Activated naive CD4-positive, alpha-beta T cell treated with anti-CD3 and anti-CD28 coated beads, Interleukin-2, amount 10 ng/mL, durations not matched to agents 7 days and 5 days (primary cell): ENCODE data around the gene IGDCC3.
A peak's percentile ranks its signal among the peaks of the same experiment; 100 is the strongest.

Source experiments
- CTCF ChIA-PET: fragments of 350-600 bp; sonication (Branson Sonifier 250); formaldehyde crosslinking; loops from one replicate; lab custom pipeline; 2021; ENCODE audit warnings: antibody characterized with exemption; lab: Charles Lee
- DNase-seq: peaks from one replicate; pipeline ENCODE4 v3.0.0-alpha.2; 2020
- H3K27ac Mint-ChIP-seq: one replicate; pipeline ENCODE4 v1.8.0; 2021; ENCODE audit warnings: mild to moderate bottlenecking, moderate library complexity, mixed read lengths
- H3K27me3 Mint-ChIP-seq: one replicate; pipeline ENCODE4 v1.8.0; 2021; ENCODE audit warnings: mild to moderate bottlenecking, mixed read lengths
- H3K36me3 Mint-ChIP-seq: one replicate; pipeline ENCODE4 v1.8.0; 2021; ENCODE audit warnings: mixed read lengths
- H3K4me1 Mint-ChIP-seq: one replicate; pipeline ENCODE4 v1.8.0; 2021; ENCODE audit warnings: mixed read lengths
- H3K4me3 Mint-ChIP-seq: one replicate; pipeline ENCODE4 v1.8.0; 2021; ENCODE audit warnings: mild to moderate bottlenecking, moderate library complexity, mixed read lengths
- H3K9me3 Mint-ChIP-seq: one replicate; pipeline ENCODE4 v1.8.0; 2021; ENCODE audit warnings: mixed read lengths

The IGDCC3 gene

DNA sequence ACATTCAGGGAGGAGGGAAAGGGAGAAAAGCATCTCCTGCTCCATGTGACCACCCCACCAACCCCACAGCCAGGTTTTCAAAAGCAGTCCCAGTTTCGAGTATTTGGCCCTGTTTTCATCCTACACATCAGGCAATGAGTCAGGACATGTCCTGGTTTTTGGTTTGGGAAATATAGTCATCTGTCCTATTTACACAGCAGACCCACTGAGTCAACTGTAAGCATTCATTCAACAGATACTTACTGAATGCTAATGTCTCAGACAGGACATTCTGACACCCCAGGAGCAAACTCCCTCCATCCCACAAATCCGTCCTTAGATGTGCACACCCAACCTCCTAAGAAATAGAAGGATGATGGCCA is 32.9 kb downstream of the IGDCC3 start:
- H3K4me3 Mint-ChIP-seq = no peak overlapping the region
- CTCF ChIA-PET = no interaction called here
- H3K4me1 Mint-ChIP-seq = no peaks in the 10 kb centered on the region
- peak overlapping the region; percentile 13 for H3K27ac Mint-ChIP-seq
- no peaks in the 10 kb centered on the region for H3K36me3 Mint-ChIP-seq
- peaks cover 31% of the 10 kb centered on the region for H3K27me3 Mint-ChIP-seq
- H3K9me3 Mint-ChIP-seq = no peaks in the 10 kb centered on the region
- no peak for DNase-seq

DNA sequence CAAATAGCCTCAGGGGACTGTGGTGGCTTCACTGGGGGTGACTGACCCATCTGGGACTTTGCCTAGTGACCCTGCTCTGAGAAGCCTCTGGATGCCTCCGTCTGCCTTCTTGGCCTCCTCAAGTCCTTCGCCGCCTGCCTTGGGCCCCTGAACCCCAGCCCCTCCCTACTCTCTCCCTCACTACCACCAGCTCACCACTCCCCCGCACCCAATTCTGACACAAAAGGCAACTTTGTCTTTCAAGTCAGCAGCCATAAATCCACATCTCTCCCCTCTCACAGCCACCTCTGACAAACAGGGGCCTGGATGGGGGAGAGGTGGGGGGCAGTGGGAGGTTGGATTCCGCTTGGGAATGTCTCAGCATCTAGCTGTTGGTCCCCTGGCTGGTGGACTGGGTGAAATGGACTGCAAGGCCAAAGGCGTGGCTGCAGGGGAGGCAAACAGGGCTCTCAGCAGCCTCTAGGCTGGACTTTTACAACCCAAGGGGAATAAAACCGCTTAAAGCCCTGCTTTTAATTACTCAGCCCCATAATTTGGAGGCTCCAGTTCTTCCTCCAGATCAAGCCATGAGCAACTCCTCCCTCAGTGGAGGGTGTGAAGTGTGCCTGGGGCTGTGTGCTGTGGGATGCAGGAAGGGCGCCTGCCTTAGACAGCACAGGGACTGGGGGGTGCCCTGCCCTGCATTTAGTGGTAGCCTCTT is 33.4 kb downstream of the IGDCC3 start:
- H3K4me1 Mint-ChIP-seq = peaks cover 2% of the 10 kb centered on the region
- DNase-seq = no peak
- H3K9me3 Mint-ChIP-seq = no peaks in the 10 kb centered on the region
- H3K27ac Mint-ChIP-seq = no peak overlapping the region
- no peak overlapping the region for H3K4me3 Mint-ChIP-seq
- peaks cover 36% of the 10 kb centered on the region for H3K27me3 Mint-ChIP-seq
- CTCF ChIA-PET = no interaction called here
- no peaks in the 10 kb centered on the region for H3K36me3 Mint-ChIP-seq

DNA sequence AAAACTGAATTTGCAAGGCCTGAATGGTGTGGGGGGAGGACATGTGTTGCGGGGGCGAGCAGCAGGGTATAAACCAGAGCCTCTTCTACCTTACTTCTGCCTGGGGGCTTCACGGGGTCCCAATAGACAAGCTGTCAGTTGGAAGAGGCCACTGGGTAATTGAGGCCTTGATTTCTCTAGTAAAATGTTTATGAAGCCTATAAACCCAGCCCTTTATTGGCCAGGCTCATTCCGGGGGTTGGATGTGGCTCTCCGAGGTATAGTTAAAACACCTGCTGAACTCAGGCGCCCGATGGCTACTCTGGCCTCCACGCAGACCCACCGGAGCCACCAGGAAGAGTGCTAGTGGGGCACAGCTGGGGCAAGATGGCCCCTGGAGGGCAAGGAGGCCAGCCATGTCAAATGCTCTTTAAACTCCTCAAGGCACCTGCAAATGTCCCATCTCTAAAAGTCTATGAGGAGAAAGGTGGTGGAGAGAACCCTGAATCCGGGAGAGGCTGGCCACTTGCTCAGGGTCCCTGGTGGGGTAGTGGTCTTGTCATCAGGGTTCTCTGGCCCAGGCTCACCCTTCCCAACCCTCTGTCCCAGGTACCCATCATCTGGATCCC is 34.3 kb downstream of the IGDCC3 start:
- CTCF ChIA-PET = no interaction called here
- Mint-ChIP-seq H3K36me3 (no peaks in the 10 kb centered on the region), H3K9me3 (no peaks in the 10 kb centered on the region), H3K27ac (no peak overlapping the region), H3K4me3 (no peak overlapping the region), H3K27me3 (peaks cover 38% of the 10 kb centered on the region), H3K4me1 (peaks cover 2% of the 10 kb centered on the region)
- DNase-seq = no peak

DNA sequence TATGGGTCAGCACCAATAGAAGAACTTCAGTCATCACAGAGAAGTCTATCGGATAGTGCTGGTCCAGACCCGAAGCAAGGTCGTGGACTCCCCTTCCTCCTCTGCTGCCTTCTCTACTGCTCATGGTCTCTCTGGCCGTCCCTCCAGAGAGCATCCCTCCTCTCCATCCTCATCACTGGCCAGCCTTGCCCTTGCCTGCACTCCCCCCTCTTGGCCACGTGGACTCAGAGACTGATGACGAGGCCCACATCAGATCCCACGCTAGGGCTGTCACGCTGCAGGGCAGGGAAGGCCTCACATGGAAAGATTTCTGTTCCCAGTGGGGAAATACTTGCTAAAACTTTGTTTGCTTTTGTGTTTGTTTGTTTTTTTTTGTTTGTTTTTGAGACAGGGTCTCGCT is 35.3 kb downstream of the IGDCC3 start:
- DNase-seq = no peak
- Mint-ChIP-seq H3K36me3 (no peaks in the 10 kb centered on the region), H3K9me3 (no peaks in the 10 kb centered on the region), H3K4me1 (peaks cover 2% of the 10 kb centered on the region), H3K27me3 (peaks cover 41% of the 10 kb centered on the region), H3K27ac (no peak overlapping the region), H3K4me3 (no peak overlapping the region)
- CTCF ChIA-PET = interaction anchor here (1.0 kb wide), 1 partner anchor 49 kb away, joined by 3 read pairs; no protein-coding TSS in a partner anchor

DNA sequence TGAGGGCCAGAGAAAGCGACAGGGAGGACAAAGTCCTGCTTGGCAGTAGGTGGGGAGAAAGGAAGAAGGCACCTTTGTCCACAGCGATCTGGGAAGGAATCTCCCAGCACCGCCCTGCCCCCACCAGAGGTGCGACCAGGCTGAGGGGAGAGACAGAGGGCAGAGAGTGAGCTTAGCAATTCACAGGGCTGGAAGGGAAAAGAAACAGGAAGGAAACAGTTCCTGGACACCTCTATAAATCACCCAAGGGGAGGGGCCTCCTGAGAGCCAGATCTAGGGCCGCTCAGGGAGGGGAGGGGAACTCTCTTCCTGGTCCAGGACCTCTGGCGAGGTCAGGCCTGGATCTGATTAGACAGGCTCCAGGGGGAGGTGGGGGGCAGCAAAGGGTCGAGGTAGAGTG is 37.9 kb downstream of the IGDCC3 start:
- peaks cover 2% of the 10 kb centered on the region for H3K4me1 Mint-ChIP-seq
- no peaks in the 10 kb centered on the region for H3K36me3 Mint-ChIP-seq
- peaks cover 39% of the 10 kb centered on the region for H3K27me3 Mint-ChIP-seq
- H3K9me3 Mint-ChIP-seq = no peaks in the 10 kb centered on the region
- H3K27ac Mint-ChIP-seq = no peak overlapping the region
- no peak overlapping the region for H3K4me3 Mint-ChIP-seq
- CTCF ChIA-PET = no interaction called here
- no peak for DNase-seq

DNA sequence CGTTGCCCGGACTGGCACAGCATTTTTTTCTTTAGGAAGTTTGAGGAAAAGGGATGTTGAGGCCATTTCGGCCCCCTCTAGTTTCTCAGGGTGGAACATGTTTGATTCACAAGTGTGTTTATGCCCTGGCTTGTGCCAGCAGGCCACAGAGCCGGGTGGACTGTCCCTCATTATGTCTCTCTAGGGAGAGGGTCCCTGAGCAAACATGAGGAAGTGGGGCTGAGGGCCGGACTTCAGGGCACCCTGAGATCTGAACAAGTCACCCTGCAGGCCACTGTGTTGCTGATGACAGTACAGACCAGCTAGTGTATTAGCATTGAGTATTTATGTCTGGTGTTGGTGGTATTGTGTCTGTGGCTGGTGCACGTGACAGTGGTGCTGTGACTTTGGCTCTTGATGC is 38.4 kb downstream of the IGDCC3 start:
- no peak overlapping the region for H3K27ac Mint-ChIP-seq
- CTCF ChIA-PET = no interaction called here

DNA sequence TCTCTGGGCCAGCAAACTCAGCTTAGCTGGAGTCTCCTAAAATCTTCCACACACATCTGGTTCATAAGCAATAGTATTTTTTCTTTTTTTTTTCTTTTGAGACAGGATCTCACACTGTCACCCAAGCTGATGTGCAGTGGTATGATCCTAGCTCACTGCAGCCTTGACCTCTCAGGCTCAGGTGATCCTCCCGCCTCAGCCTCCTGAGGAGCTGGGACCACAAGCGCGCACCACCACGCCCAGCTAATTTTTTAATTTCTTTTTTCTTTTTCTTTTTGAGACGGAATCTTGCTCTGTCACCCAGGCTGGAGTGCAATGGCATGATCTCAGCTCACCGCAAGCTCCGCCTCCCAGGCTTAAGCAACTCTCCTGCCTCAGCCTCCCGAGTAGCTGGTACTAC is 39.0 kb downstream of the IGDCC3 start:
- no peak overlapping the region for H3K27ac Mint-ChIP-seq
- no peak overlapping the region for H3K4me3 Mint-ChIP-seq
- no peaks in the 10 kb centered on the region for H3K36me3 Mint-ChIP-seq
- H3K27me3 Mint-ChIP-seq = peaks cover 33% of the 10 kb centered on the region
- CTCF ChIA-PET = interaction anchor here (1.4 to 1.7 kb wide), 2 partner anchors 12 to 61 kb away, joined by 4 to 6 read pairs; no protein-coding TSS in a partner anchor
- H3K9me3 Mint-ChIP-seq = no peaks in the 10 kb centered on the region
- H3K4me1 Mint-ChIP-seq = peaks cover 2% of the 10 kb centered on the region
- no peak for DNase-seq

More for the DNA sequence above, 38.4 kb downstream of the IGDCC3 start:
- Mint-ChIP-seq H3K36me3 (no peaks in the 10 kb centered on the region), H3K9me3 (no peaks in the 10 kb centered on the region), H3K27me3 (peaks cover 39% of the 10 kb centered on the region), H3K4me1 (peaks cover 2% of the 10 kb centered on the region), H3K4me3 (no peak overlapping the region)
- DNase-seq = no peak

DNA sequence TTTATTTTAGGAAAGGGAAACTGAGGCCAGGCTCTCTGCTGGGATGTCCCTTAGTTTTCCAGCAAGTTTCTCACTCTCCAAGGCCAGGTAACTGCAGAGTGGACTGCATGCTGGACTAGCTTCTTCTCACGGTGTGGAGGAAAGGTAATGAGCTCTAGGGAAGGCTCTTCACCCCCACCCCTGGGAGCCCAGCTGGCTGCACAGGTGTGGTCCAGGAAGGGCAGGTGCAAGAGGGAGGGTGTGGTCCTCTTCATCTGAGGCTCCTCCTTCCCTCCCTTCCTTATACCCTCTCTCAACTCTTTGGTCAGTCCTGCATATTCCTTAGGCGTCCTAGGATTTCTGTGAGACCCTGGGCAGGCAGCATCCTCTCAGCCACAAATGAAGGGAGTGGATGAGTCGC is 39.4 kb downstream of the IGDCC3 start:
- H3K4me3 Mint-ChIP-seq = no peak overlapping the region
- H3K4me1 Mint-ChIP-seq = peaks cover 2% of the 10 kb centered on the region
- no peak for DNase-seq
- H3K27me3 Mint-ChIP-seq = peaks cover 29% of the 10 kb centered on the region
- CTCF ChIA-PET = interaction anchor here (1.4 to 1.7 kb wide), 2 partner anchors 11 to 62 kb away, joined by 4 to 6 read pairs; no protein-coding TSS in a partner anchor
- H3K27ac Mint-ChIP-seq = no peak overlapping the region
- H3K36me3 Mint-ChIP-seq = no peaks in the 10 kb centered on the region
- no peaks in the 10 kb centered on the region for H3K9me3 Mint-ChIP-seq

DNA sequence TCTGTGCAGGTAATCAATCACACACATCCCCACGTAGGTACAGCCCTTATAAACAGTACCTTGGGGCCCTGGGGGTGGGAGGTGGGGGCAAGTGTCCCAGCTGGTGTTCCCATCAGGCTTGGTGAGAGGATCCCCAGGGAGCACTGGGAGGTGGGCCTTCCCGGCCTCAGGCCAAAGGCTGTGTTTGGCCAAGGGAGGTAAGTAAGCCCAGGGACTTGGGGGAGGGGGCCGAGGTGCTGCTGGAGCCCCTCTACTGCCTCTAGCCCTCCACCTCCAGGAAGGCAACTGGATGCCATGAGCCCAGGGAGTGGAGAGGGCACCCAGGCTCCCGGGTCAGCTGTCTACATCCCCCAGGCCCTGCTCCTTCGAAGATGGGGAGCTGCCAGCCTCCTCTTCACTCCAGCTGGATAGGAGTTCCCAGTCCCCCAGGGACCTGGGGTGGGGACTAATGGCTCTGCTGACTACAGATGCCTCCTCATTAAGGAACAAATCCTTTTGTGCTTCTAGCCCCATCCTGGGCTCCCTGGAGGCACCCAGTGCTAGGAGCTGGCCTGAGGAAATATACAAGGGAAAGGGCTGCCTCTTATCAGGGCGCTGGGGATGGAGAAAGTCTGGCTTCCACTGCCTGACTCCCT is 40.2 kb downstream of the IGDCC3 start:
- no peaks in the 10 kb centered on the region for H3K36me3 Mint-ChIP-seq
- DNase-seq = no peak
- CTCF ChIA-PET = interaction anchor here (1.4 to 1.7 kb wide), 2 partner anchors 10 to 63 kb away, joined by 4 to 6 read pairs; no protein-coding TSS in a partner anchor
- peaks cover 2% of the 10 kb centered on the region for H3K4me1 Mint-ChIP-seq
- no peak overlapping the region for H3K4me3 Mint-ChIP-seq
- no peaks in the 10 kb centered on the region for H3K9me3 Mint-ChIP-seq
- H3K27me3 Mint-ChIP-seq = peaks cover 25% of the 10 kb centered on the region
- H3K27ac Mint-ChIP-seq = no peak overlapping the region

DNA sequence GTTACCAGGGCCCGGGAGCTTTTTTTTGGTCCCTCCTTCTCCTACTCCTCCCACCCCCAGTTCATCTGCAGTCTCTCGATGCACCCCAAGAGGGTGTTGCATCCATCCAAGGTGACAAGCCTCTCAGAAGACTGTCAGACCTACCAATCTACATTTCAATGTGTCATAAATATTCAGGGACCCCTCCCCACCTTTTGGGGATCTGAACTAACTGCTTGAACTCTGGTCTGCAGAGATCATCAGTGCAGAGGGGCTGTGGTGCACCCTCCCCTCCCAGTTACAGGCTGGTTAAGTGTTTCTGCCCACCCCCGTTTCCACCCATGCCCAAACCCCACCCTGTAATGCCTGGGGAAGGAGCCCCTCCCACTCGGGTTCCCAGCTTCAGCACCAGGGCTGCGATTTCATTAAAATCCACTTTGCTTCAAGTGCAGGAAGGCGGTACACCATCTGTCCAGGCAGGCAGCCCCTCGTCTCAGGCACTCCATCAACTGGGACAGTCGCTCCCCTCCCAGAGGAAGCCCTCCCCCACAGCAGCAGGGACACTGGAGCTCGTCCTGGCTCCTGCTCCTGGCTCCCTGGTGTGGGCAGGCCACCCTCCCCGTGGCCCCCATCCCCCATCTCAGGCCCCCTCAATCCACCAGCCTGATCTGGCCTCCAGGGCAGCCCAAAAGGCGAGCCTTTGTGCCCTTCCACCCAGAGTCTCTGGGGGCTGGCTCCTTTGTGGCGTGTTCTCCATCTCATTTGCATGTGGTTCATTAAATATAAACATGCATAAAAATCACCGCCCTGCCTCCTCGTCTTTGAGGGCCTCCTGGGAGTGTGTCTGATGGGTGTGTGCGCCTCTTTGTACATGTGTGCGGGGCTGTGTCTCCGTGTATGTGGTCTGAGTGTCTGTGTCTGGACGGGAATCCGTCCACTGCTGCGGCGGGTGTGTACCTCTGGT is 41.0 kb downstream of the IGDCC3 start:
- H3K4me1 Mint-ChIP-seq = peaks cover 2% of the 10 kb centered on the region
- H3K27me3 Mint-ChIP-seq = peaks cover 25% of the 10 kb centered on the region
- H3K4me3 Mint-ChIP-seq = no peak overlapping the region
- no peak for DNase-seq
- CTCF ChIA-PET = interaction anchor here (1.0 to 1.3 kb wide), 3 partner anchors 19 to 61 kb away, joined by 4 to 6 read pairs (median 5); no protein-coding TSS in a partner anchor
- no peaks in the 10 kb centered on the region for H3K9me3 Mint-ChIP-seq
- H3K36me3 Mint-ChIP-seq = no peaks in the 10 kb centered on the region
- H3K27ac Mint-ChIP-seq = no peak overlapping the region

DNA sequence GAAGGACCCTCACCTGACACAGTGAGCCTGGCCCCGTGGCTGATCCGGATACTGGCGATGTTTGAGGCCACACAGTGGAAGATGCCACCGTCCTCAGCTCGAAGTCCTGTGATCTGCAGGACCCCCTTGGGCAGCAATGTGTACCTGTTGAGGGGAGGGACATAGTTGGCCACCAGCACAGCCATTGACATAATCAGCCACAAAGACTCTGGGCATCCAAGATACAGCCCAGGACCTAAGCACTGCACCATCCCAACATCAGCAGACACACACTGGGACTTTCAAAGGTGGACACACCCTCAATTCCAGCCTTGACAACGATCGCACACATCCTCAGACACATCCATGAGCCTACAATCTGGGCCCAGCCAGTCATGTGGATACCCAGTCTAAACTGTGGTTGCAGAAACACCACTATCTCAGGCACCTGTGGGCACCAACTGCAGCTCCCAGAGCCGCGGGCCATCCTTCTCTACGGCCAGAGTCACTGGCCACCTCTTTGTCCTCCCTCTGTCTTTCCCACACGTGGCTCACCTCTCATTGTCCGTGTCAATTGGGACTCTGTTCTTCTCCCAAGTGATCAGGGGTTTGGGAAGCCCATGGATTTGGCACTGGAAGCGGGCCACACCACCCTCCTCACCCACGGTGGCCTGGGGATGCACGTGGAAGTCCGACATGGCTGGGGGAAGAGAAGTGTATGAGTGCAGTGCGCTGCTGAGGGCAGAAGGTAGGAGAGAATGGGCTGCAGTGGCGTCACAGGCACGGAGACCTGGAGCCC is 42.3 kb downstream of the IGDCC3 start:
- Mint-ChIP-seq H3K36me3 (no peaks in the 10 kb centered on the region), H3K27ac (no peak overlapping the region), H3K4me1 (peaks cover 2% of the 10 kb centered on the region), H3K4me3 (no peak overlapping the region), H3K9me3 (no peaks in the 10 kb centered on the region), H3K27me3 (peaks cover 25% of the 10 kb centered on the region)
- DNase-seq = no peak
- CTCF ChIA-PET = interaction anchor here (1.0 to 1.3 kb wide), 2 partner anchors 18 to 50 kb away, joined by 4 to 6 read pairs; no protein-coding TSS in a partner anchor

DNA sequence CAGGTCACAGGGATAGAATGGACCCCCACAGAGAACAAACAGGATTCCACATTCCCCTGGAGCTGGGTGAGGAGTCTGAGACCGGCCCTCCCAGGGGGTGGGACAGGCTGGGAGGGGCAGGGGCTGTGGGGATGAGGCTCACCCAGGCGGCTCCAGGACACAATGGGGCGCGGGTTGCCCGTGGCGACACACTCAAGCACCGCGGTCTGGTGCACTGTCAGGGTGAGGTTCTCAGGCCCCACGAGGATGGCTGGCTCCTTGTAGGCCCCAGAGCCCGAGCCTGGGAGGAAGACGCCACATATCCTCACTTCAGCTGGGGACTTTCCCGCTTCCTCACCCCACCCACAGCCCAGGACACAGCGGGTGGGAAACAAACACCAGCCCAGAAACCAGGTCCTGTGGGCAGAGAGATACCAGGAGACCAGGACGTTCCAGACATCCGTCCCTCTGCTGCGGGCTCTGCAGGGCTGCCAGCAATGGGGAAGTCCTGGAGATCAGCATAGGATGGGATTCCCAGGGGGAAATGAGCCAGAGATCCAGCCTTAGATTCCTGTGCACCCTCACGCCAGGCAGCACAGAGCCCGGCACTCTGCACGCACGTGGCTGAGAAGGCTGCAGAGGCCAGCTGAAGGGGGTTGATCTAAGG is 43.1 kb downstream of the IGDCC3 start:
- DNase-seq = no peak
- Mint-ChIP-seq H3K9me3 (no peaks in the 10 kb centered on the region), H3K4me1 (peaks cover 2% of the 10 kb centered on the region), H3K36me3 (no peaks in the 10 kb centered on the region), H3K4me3 (no peak overlapping the region), H3K27ac (no peak overlapping the region), H3K27me3 (peaks cover 21% of the 10 kb centered on the region)
- CTCF ChIA-PET = no interaction called here

DNA sequence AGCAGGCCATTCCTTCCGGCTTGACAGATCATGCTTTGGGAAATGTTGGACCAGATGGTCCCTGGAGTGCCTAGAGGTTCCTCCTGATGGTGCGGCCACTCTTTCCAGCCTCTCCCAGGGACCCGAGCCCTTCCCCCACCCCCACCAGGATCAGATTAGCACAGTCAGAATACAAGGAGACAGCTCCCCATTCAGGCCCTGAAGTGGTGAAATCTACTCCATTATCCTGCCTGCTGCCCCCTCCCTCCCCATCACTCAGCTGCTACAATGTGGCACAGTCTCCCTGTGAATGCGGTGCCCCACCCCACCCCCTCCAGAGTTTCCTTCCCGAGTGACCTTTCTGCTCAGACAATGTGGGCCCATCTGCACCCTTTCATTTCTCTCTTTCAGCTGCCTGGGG is 43.9 kb downstream of the IGDCC3 start:
- Mint-ChIP-seq H3K36me3 (no peaks in the 10 kb centered on the region), H3K4me3 (no peak overlapping the region), H3K9me3 (no peaks in the 10 kb centered on the region), H3K4me1 (no peaks in the 10 kb centered on the region), H3K27ac (no peak overlapping the region), H3K27me3 (peaks cover 22% of the 10 kb centered on the region)
- DNase-seq = no peak
- CTCF ChIA-PET = no interaction called here
